Gastroesophageal sphincter (tissue), 3 donors: ENCODE measurements around the gene MBOAT2.

Experiments
- POLR2A ChIP-seq, 2 donors: fragments of 450-650 bp; IDR thresholded peaks; one replicate each; pipeline ENCODE4 v1.6.1; 2017; ENCODE audit warnings: antibody characterized with exemption in 2 of 2, mild to moderate bottlenecking in 2 of 2, moderate library complexity in 1 of 2
- POLR2AphosphoS5 ChIP-seq: sonication (generic); formaldehyde crosslinking; IDR thresholded peaks from one replicate; pipeline ENCODE4 v1.6.1; 2017; ENCODE audit warnings: antibody characterized with exemption
- TF ChIP-seq, protein P1 (sequence below), 4 experiments: fragments of 200-600 bp in 2 of 4; fragments of 450-650 bp in 2 of 4; sonication (generic) in 1 of 4; IDR thresholded peaks; one replicate each; pipeline ENCODE4 v1.5.1; 2017 to 2019; ENCODE audit warnings: antibody characterized with exemption in 4 of 4, mild to moderate bottlenecking in 2 of 4, moderate library complexity in 2 of 4

DNA sequence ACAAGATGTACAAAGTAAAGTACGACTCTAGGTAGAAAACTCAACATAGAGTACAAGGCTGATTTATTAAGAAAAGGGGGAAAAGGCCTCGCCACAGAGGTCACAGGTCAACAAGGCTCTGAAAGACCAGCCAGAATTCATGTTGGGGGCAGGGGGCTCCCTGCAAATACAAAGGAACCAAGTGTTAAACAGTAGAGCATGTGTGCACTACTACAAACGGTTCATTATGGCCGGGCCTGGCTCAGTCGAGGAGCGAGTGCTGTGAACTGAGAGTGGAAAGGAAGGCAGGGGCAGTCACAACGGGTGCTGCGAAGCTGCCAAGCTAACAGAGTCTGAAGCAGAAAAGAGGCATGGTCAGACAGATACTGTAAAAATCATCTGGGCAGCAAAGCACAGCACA lies 77.1 kb downstream of the MBOAT2 start:
- TF ChIP-seq, protein P1, sequence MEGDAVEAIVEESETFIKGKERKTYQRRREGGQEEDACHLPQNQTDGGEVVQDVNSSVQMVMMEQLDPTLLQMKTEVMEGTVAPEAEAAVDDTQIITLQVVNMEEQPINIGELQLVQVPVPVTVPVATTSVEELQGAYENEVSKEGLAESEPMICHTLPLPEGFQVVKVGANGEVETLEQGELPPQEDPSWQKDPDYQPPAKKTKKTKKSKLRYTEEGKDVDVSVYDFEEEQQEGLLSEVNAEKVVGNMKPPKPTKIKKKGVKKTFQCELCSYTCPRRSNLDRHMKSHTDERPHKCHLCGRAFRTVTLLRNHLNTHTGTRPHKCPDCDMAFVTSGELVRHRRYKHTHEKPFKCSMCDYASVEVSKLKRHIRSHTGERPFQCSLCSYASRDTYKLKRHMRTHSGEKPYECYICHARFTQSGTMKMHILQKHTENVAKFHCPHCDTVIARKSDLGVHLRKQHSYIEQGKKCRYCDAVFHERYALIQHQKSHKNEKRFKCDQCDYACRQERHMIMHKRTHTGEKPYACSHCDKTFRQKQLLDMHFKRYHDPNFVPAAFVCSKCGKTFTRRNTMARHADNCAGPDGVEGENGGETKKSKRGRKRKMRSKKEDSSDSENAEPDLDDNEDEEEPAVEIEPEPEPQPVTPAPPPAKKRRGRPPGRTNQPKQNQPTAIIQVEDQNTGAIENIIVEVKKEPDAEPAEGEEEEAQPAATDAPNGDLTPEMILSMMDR (IDR thresholded peaks at IDR 0.05): no peak
- no peak for TF ChIP-seq POLR2AphosphoS5
- no peak for TF ChIP-seq POLR2A (IDR thresholded peaks at IDR 0.05)
